Neuronal stem cell (in vitro differentiated cells): ENCODE results near the gene SLC39A11.

Experiments
- DNase-seq: peaks from one replicate; pipeline ENCODE4 v3.0.0-alpha.2; 2013; ENCODE audit warnings: low spot score
- H2AFZ ChIP-seq: one replicate; pipeline ENCODE4 v1.6.1; 2013; ENCODE audit warnings: mild to moderate bottlenecking, low read length, inconsistent platforms
- H2AK5ac ChIP-seq: 2 replicates; pipeline ENCODE4 v1.6.1; 2013; ENCODE audit warnings: low read depth, mild to moderate bottlenecking, inconsistent platforms, low read length, moderate library complexity, mixed read lengths
- H2BK120ac ChIP-seq: 2 replicates; pipeline ENCODE4 v1.6.1; 2013; ENCODE audit warnings: low read depth, mild to moderate bottlenecking, inconsistent platforms, low read length, moderate library complexity, mixed read lengths
- H2BK12ac ChIP-seq: one replicate; pipeline ENCODE4 v1.6.1; 2013; ENCODE audit warnings: low read length, inconsistent platforms
- H2BK15ac ChIP-seq: 2 replicates; pipeline ENCODE4 v1.6.1; 2013; ENCODE audit warnings: mild to moderate bottlenecking, low read length, inconsistent platforms, mixed read lengths
- H2BK5ac ChIP-seq: one replicate; pipeline ENCODE4 v1.6.1; 2013; ENCODE audit warnings: inconsistent platforms, mild to moderate bottlenecking, low read length, moderate library complexity
- H3K14ac ChIP-seq: one replicate; pipeline ENCODE4 v1.6.1; 2013; ENCODE audit warnings: low read length, inconsistent platforms
- H3K18ac ChIP-seq: 2 replicates; pipeline ENCODE4 v1.6.1; 2013; ENCODE audit warnings: low read length, inconsistent platforms
- H3K23ac ChIP-seq: 2 replicates; pipeline ENCODE4 v1.6.1; 2013; ENCODE audit warnings: low read depth, mild to moderate bottlenecking, mixed read lengths, low read length, inconsistent platforms; ENCODE audit not compliant: poor library complexity
- H3K27ac ChIP-seq: replicated peaks from 3 replicates; pipeline ENCODE4 v1.5.1; 2013; ENCODE audit warnings: low read length, inconsistent platforms
- H3K27me3 ChIP-seq, 3 experiments: 2 replicates each; pipeline ENCODE4 v1.6.1; 2013; ENCODE audit warnings: low read length in 3 of 3, mild to moderate bottlenecking in 2 of 3, inconsistent platforms in 1 of 3, low read depth in 1 of 3, mixed read lengths in 1 of 3, moderate library complexity in 1 of 3; ENCODE audit not compliant: control insufficient read depth in 3 of 3, insufficient read depth in 3 of 3
- H3K36me3 ChIP-seq, 2 donors: replicated peaks in 1 of 2; 2 replicates each; pipeline ENCODE4 v1.6.1; 2013; ENCODE audit warnings: low read length in 2 of 2; ENCODE audit not compliant: control insufficient read depth in 2 of 2, insufficient read depth in 2 of 2
- H3K4ac ChIP-seq: 2 replicates; pipeline ENCODE4 v1.6.1; 2013; ENCODE audit warnings: inconsistent platforms, mild to moderate bottlenecking, low read length, moderate library complexity
- H3K4me1 ChIP-seq, 2 donors: 1 replicate in 1 of 2; 2 replicates in 1 of 2; pipeline ENCODE4 v1.6.1; 2013; ENCODE audit warnings: low read length in 2 of 2, low read depth in 1 of 2; ENCODE audit not compliant: control insufficient read depth in 2 of 2, insufficient read depth in 1 of 2
- H3K4me2 ChIP-seq: one replicate; pipeline ENCODE4 v1.6.1; 2013; ENCODE audit warnings: mild to moderate bottlenecking, low read length, inconsistent platforms; ENCODE audit not compliant: insufficient read depth, poor library complexity, severe bottlenecking
- H3K4me3 ChIP-seq, 2 donors: 2 replicates each; pipeline ENCODE4 v1.5.1; 2013; ENCODE audit warnings: low read length in 2 of 2, mild to moderate bottlenecking in 2 of 2, inconsistent platforms in 1 of 2, moderate library complexity in 1 of 2
- H3K79me1 ChIP-seq: one replicate; pipeline ENCODE4 v1.6.1; 2013; ENCODE audit warnings: low read depth, mild to moderate bottlenecking, inconsistent platforms, low read length, moderate library complexity
- H3K9ac ChIP-seq: one replicate; pipeline ENCODE4 v1.6.1; 2013; ENCODE audit warnings: mild to moderate bottlenecking, low read depth, low read length, inconsistent platforms; ENCODE audit not compliant: poor library complexity
- H3K9me3 ChIP-seq, 2 donors: replicated peaks in 1 of 2; 2 replicates each; pipeline versions ENCODE3 to v1.6.1; 2013; ENCODE audit warnings: low read length in 2 of 2, mild to moderate bottlenecking in 2 of 2, inconsistent platforms in 1 of 2, low read depth in 1 of 2, mixed read lengths in 1 of 2, moderate library complexity in 1 of 2; ENCODE audit not compliant: control insufficient read depth in 2 of 2, insufficient read depth in 1 of 2
- H4K8ac ChIP-seq: one replicate; pipeline ENCODE4 v1.6.1; 2013; ENCODE audit warnings: low read depth, mild to moderate bottlenecking, inconsistent platforms, low read length, moderate library complexity
- H4K91ac ChIP-seq: one replicate; pipeline ENCODE4 v1.6.1; 2013; ENCODE audit warnings: low read length, low read depth, mild to moderate bottlenecking, inconsistent platforms; ENCODE audit not compliant: poor library complexity
- whole genome bisulfite sequencing, 2 donors: extraction: QIAGEN DNeasy Blood & Tissue Kit; methylation state at CpG; one replicate each; pipeline ENCODE4 v1.1.7; 2013; ENCODE audit warnings: missing lambda C conversion rate in 2 of 2, mixed read lengths in 1 of 2; ENCODE audit not compliant: insufficient read length in 2 of 2, insufficient replicate concordance in 1 of 2; ENCODE audit errors: extremely low coverage in 2 of 2; 5-methylcytosine and 5-hydroxymethylcytosine counted together

SLC39A11 gene

GRCh38 chr17:72771734-72772133 lies 320.8 kb downstream of the SLC39A11 start:
- H3K36me3 ChIP-seq = no peaks in the 10 kb centered on the region
- peaks cover 4% of the 10 kb centered on the region in 2 donors for H3K9me3 ChIP-seq
- H3K18ac ChIP-seq = no peak overlapping the region
- H3K14ac ChIP-seq = no peak overlapping the region
- no peak overlapping the region for H2AK5ac ChIP-seq
- H3K27ac ChIP-seq = no peak overlapping the region
- no peak overlapping the region for H4K8ac ChIP-seq
- H2BK15ac ChIP-seq = no peak overlapping the region
- no peaks in the 10 kb centered on the region for H3K4me1 ChIP-seq
- H2BK5ac ChIP-seq = no peak overlapping the region
- DNase-seq = no peak
- H3K4me3 ChIP-seq = no peak overlapping the region
- H2BK12ac ChIP-seq = no peak overlapping the region
- no peak overlapping the region for H2BK120ac ChIP-seq
- H3K27me3 ChIP-seq = no peaks in the 10 kb centered on the region
- H3K4ac ChIP-seq = no peak overlapping the region
- no peak overlapping the region for H2AFZ ChIP-seq
- WGBS, 2 donors = no CpG with 5 or more reads among the region's 3 CpGs
- H3K4me2 ChIP-seq = no peak overlapping the region
- no peak overlapping the region for H4K91ac ChIP-seq
- no peak overlapping the region for H3K23ac ChIP-seq
- H3K79me1 ChIP-seq = no peaks in the 10 kb centered on the region
- no peak overlapping the region for H3K9ac ChIP-seq

GRCh38 chr17:72766761-72767356 lies 325.6 kb downstream of the SLC39A11 start:
- Histone ChIP-seq H2BK5ac (no peak overlapping the region), H2BK15ac (no peak overlapping the region), H2BK120ac (no peak overlapping the region), H3K4ac (no peak overlapping the region), H3K9ac (no peak overlapping the region), H3K79me1 (no peaks in the 10 kb centered on the region), H3K4me1 (no peaks in the 10 kb centered on the region), H4K8ac (no peak overlapping the region), H3K18ac (no peak overlapping the region), H3K36me3 (no peaks in the 10 kb centered on the region), H2BK12ac (no peak overlapping the region), H3K4me3 (no peak overlapping the region), H3K9me3 (peaks cover 4 to 7% of the 10 kb centered on the region in 2 donors), H3K23ac (no peak overlapping the region), H3K14ac (no peak overlapping the region), H3K27ac (no peak overlapping the region), H2AK5ac (no peak overlapping the region), H2AFZ (no peak overlapping the region), H3K4me2 (no peak overlapping the region), H3K27me3 (no peaks in the 10 kb centered on the region), H4K91ac (no peak overlapping the region)
- no CpG with 5 or more reads among the region's 4 CpGs for WGBS, 2 donors
- no peak for DNase-seq

- no peaks in the 10 kb centered on the region for H3K36me3 ChIP-seq
- no peak overlapping the region for H3K4me3 ChIP-seq
- H3K9ac ChIP-seq = no peak overlapping the region
- WGBS, 2 donors = no CpG with 5 or more reads among the region's 11 CpGs
- H4K91ac ChIP-seq = no peak overlapping the region
- H2AFZ ChIP-seq = no peak overlapping the region
- no peak overlapping the region for H2BK12ac ChIP-seq
- no peaks in the 10 kb centered on the region for H3K27me3 ChIP-seq
- H3K9me3 ChIP-seq = peaks cover 4 to 7% of the 10 kb centered on the region in 2 donors
- H2BK120ac ChIP-seq = no peak overlapping the region
- no peaks in the 10 kb centered on the region for H3K79me1 ChIP-seq
- H3K27ac ChIP-seq = no peak overlapping the region
- no peak overlapping the region for H3K14ac ChIP-seq
- H4K8ac ChIP-seq = no peak overlapping the region
- H2BK5ac ChIP-seq = no peak overlapping the region
- DNase-seq = no peak
- no peak overlapping the region for H3K4me2 ChIP-seq
- no peaks in the 10 kb centered on the region for H3K4me1 ChIP-seq
- no peak overlapping the region for H3K23ac ChIP-seq
- no peak overlapping the region for H2BK15ac ChIP-seq
- no peak overlapping the region for H2AK5ac ChIP-seq
- no peak overlapping the region for H3K18ac ChIP-seq
- no peak overlapping the region for H3K4ac ChIP-seq
Observed at GRCh38 chr17:72765368-72766153, 326.9 kb downstream of the SLC39A11 start.

- Histone ChIP-seq H4K91ac (no peak overlapping the region), H2AK5ac (no peak overlapping the region), H2AFZ (no peak overlapping the region), H3K4me2 (no peak overlapping the region), H3K9ac (no peak overlapping the region), H3K4me3 (no peak overlapping the region), H2BK5ac (no peak overlapping the region), H3K36me3 (no peaks in the 10 kb centered on the region), H3K27me3 (no peaks in the 10 kb centered on the region), H3K4me1 (no peaks in the 10 kb centered on the region), H3K9me3 (peaks cover 4 to 7% of the 10 kb centered on the region in 2 donors), H3K79me1 (no peaks in the 10 kb centered on the region), H2BK12ac (no peak overlapping the region), H2BK120ac (no peak overlapping the region), H3K14ac (no peak overlapping the region), H4K8ac (no peak overlapping the region), H3K27ac (no peak overlapping the region), H3K23ac (no peak overlapping the region), H3K4ac (no peak overlapping the region), H3K18ac (no peak overlapping the region), H2BK15ac (no peak overlapping the region)
- WGBS, 2 donors = no CpG with 5 or more reads among the region's 3 CpGs
- no peak for DNase-seq
Observed at GRCh38 chr17:72764632-72765041, 327.9 kb downstream of the SLC39A11 start.
